HL-60 (cell line): Measurements from ENCODE around the gene CD151.

Experiments
- DNase-seq, 2 experiments: peaks; one replicate each; pipeline ENCODE4 v3.0.0-alpha.2; 2010 to 2020; ENCODE audit warnings: low read depth in 1 of 2, low spot score in 1 of 2
- H3K27ac ChIP-seq: fragments of 250-450 bp; sonication (Bioruptor Pico); replicated peaks from 2 replicates; pipeline ENCODE4 v1.5.1; 2020; ENCODE audit warnings: mild to moderate bottlenecking, moderate library complexity
- H3K27me3 ChIP-seq: fragments of 250-450 bp; sonication (Bioruptor Pico); 2 replicates; pipeline ENCODE4 v1.5.1; 2021; ENCODE audit warnings: mild to moderate bottlenecking, moderate library complexity; ENCODE audit not compliant: insufficient read depth, poor library complexity, severe bottlenecking
- H3K4me3 ChIP-seq: replicated peaks from 2 replicates; pipeline ENCODE4 v1.5.1; 2011; ENCODE audit warnings: mild to moderate bottlenecking, control low read depth, low read length; ENCODE audit not compliant: insufficient read depth
- GABPA ChIP-seq: IDR thresholded peaks from 2 replicates; pipeline ENCODE4 v1.6.1; 2012; ENCODE audit warnings: low read depth
- POLR2AphosphoS5 ChIP-seq: IDR thresholded peaks from 2 replicates; pipeline ENCODE4 v1.6.1; 2012; ENCODE audit warnings: low read depth
- REST ChIP-seq: IDR thresholded peaks from 2 replicates; pipeline ENCODE4 v1.6.1; 2012; ENCODE audit warnings: low read depth; ENCODE audit not compliant: insufficient replicate concordance
- SPI1 ChIP-seq: IDR thresholded peaks from 2 replicates; pipeline ENCODE4 v1.6.1; 2012; ENCODE audit warnings: low read depth, mild to moderate bottlenecking, borderline replicate concordance
- TF ChIP-seq, protein P1 (sequence below): IDR thresholded peaks from one replicate; pipeline ENCODE4 v1.5.1; 2011; ENCODE audit warnings: low read length, control low read depth, inconsistent platforms; ENCODE audit not compliant: insufficient read depth

The CD151 gene

GRCh38 chr11:830295-831117 lies 2.2 kb upstream of the CD151 start:
- Histone ChIP-seq H3K4me3 (no peak overlapping the region), H3K27ac (no peak overlapping the region), H3K27me3 (peaks cover 9% of the 10 kb centered on the region)
- no peak for DNase-seq
- no peak for TF ChIP-seq POLR2AphosphoS5

DNA sequence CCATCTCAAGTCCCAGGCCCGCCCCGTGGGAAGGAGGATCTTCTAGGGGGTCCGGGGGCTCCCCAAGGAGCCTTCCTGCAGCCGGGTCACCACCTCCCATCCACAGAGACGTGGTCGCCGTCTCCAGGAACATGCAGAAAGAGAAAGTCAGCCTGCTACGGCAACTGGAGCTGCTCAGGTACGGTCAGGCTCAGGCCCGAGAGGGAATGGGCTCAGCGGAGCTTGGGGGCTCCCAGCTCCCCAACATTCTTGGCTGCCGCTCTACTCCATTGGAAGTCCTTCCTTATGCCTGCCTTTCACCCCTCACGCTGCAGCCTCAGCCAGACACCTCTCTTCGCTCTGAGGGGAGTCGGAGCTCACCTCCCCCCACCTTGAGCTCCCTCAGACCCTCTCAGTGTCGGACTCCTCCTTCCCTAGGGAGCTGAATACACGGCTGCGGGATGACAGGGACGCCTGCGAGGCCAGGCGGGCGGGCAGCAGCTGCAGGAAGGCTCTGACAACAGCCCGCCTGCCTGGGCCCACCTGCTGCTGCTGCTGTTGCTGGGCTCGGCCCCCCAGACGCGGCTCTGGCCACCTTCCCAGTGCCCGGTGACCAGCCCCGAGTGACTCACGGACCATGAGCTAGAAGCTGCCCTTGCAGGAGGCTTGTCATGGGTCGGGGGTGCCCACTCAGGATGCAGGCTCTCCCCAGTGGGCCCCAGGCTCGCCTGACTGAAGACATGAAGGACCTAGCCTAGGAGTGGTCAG lies 1.5 kb upstream of the CD151 start:
- no peak overlapping the region for H3K27ac ChIP-seq
- TF ChIP-seq GABPA (no peak), SPI1 (no peak), REST (no peak), POLR2AphosphoS5 (no peak)
- TF ChIP-seq, protein P1, sequence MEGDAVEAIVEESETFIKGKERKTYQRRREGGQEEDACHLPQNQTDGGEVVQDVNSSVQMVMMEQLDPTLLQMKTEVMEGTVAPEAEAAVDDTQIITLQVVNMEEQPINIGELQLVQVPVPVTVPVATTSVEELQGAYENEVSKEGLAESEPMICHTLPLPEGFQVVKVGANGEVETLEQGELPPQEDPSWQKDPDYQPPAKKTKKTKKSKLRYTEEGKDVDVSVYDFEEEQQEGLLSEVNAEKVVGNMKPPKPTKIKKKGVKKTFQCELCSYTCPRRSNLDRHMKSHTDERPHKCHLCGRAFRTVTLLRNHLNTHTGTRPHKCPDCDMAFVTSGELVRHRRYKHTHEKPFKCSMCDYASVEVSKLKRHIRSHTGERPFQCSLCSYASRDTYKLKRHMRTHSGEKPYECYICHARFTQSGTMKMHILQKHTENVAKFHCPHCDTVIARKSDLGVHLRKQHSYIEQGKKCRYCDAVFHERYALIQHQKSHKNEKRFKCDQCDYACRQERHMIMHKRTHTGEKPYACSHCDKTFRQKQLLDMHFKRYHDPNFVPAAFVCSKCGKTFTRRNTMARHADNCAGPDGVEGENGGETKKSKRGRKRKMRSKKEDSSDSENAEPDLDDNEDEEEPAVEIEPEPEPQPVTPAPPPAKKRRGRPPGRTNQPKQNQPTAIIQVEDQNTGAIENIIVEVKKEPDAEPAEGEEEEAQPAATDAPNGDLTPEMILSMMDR, result no peak
- no peak overlapping the region for H3K4me3 ChIP-seq
- DNase-seq, result no peak
- peaks cover 9% of the 10 kb centered on the region for H3K27me3 ChIP-seq

- no peak for DNase-seq
- H3K4me3 ChIP-seq, result peak overlapping the region; percentile 63
- H3K27ac ChIP-seq, result no peak overlapping the region; the same call in 1 of the 2 replicates
- TF ChIP-seq REST (no peak), POLR2AphosphoS5 (no peak), GABPA (no peak), SPI1 (no peak)
- TF ChIP-seq, protein P1, result no peak
- peaks cover 9% of the 10 kb centered on the region for H3K27me3 ChIP-seq
These were observed 707 bp upstream of the CD151 start for GRCh38 chr11:831961-832528.
